Measurements from ENCODE around the gene ACACA. TPM values are rescaled to one million over a fixed set of nuclear protein-coding genes. Genes with fewer than 3 reads are reported as not detected.

The ACACA gene
- total and polyA plus RNA-seq, 9 of the 15 experiments (the other 6 are each of a cell fraction or from before 2014, with no cell fraction given): 35.9 to 135 (median 88.4) TPM

DNA sequence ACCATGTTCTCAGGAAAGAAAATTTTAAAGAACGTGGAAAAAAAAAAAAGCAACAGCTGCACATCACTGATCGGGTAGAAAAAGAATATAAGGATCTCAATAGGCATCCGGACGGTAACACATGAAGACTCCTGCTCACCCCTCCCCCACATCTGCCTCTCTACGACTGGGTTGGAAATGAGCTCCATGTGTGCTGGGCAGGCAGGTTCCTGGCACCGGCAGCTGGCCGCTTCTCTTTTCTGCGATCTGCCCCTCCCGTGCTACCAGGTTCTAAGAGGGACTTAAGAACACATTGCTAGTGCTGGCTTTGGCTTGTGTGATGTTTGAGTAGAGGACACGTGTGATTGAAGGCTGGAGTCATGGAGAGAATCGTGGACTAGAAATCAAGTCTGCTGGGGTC is 342.4 kb downstream of the ACACA start:
- 2% methylated on average over 10 of the region's 11 CpGs for WGBS (ENCODE audit: insufficient coverage, low coverage, missing lambda C conversion rate)
- Histone ChIP-seq H4K20me1 (replicated peaks; ENCODE audit: control insufficient read depth, insufficient read depth, low read length) (peaks cover 14% of the 10 kb centered on the region; the same call in 1 of the 2 replicates), H3K79me2 (ENCODE audit: control insufficient read depth, insufficient read depth, low read length) (no peaks in the 10 kb centered on the region), H3K9ac (ENCODE audit: insufficient read depth in 1 of 2, low read depth in 2 of 2, low read length in 2 of 2) (no peak overlapping the region), H3K36me3 (ENCODE audit: control insufficient read depth, insufficient read depth, low read length) (no peaks in the 10 kb centered on the region), H3K27ac (ENCODE audit: extremely low read depth, low read depth, low read length) (no peak overlapping the region), H2AFZ (ENCODE audit: low read depth, low read length) (no peak overlapping the region), H3K4me1 (replicated peaks in 1 of 2; ENCODE audit: control insufficient read depth in 2 of 2, insufficient read depth in 2 of 2, low read length in 2 of 2) (peaks cover 0 to 12% of the 10 kb centered on the region in 2 experiments; a peak in 2 of 5 replicates), H3K9me3 (replicated peaks; ENCODE audit: control insufficient read depth, insufficient read depth, low read depth, low read length) (peaks cover 1% of the 10 kb centered on the region; the same call in 1 of the 2 replicates), H3K4me3 (no peak overlapping the region), H3K4me2 (ENCODE audit: insufficient read depth, low read length) (no peak overlapping the region), H3K9me1 (ENCODE audit: control insufficient read depth, insufficient read depth, low read length) (no peaks in the 10 kb centered on the region), H3K27me3 (ENCODE audit: control insufficient read depth in 2 of 2, insufficient read depth in 2 of 2, low read length in 2 of 2) (peaks cover 46 to 72% of the 10 kb centered on the region in 2 experiments)
- TF ChIP-seq MAFG (tag; conservative IDR thresholded peaks at IDR 0.05): no peak
- TF ChIP-seq, protein P1, sequence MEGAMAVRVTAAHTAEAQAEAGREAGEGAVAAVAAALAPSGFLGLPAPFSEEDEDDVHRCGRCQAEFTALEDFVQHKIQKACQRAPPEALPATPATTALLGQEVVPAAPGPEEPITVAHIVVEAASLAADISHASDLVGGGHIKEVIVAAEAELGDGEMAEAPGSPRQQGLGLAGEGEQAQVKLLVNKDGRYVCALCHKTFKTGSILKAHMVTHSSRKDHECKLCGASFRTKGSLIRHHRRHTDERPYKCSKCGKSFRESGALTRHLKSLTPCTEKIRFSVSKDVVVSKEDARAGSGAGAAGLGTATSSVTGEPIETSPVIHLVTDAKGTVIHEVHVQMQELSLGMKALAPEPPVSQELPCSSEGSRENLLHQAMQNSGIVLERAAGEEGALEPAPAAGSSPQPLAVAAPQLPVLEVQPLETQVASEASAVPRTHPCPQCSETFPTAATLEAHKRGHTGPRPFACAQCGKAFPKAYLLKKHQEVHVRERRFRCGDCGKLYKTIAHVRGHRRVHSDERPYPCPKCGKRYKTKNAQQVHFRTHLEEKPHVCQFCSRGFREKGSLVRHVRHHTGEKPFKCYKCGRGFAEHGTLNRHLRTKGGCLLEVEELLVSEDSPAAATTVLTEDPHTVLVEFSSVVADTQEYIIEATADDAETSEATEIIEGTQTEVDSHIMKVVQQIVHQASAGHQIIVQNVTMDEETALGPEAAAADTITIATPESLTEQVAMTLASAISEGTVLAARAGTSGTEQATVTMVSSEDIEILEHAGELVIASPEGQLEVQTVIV (CRISPR knock-in tag; IDR thresholded peaks at IDR 0.05; ENCODE audit: borderline replicate concordance): no peak
- TF ChIP-seq CREBBP (IDR thresholded peaks at IDR 0.05; ENCODE audit: low read depth, low read length): no peak
- TF ChIP-seq RHOXF2B (CRISPR knock-in tag; conservative IDR thresholded peaks at IDR 0.05): no peak
- no peak for TF ChIP-seq TRIM28 (IDR thresholded peaks at IDR 0.05)
- TF ChIP-seq, protein P2, sequence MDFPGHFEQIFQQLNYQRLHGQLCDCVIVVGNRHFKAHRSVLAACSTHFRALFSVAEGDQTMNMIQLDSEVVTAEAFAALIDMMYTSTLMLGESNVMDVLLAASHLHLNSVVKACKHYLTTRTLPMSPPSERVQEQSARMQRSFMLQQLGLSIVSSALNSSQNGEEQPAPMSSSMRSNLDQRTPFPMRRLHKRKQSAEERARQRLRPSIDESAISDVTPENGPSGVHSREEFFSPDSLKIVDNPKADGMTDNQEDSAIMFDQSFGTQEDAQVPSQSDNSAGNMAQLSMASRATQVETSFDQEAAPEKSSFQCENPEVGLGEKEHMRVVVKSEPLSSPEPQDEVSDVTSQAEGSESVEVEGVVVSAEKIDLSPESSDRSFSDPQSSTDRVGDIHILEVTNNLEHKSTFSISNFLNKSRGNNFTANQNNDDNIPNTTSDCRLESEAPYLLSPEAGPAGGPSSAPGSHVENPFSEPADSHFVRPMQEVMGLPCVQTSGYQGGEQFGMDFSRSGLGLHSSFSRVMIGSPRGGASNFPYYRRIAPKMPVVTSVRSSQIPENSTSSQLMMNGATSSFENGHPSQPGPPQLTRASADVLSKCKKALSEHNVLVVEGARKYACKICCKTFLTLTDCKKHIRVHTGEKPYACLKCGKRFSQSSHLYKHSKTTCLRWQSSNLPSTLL (IDR thresholded peaks at IDR 0.05): no peak
- TF ChIP-seq MIER1 (IDR thresholded peaks at IDR 0.05; ENCODE audit: low read depth): no peak
- TF ChIP-seq HSF4 (CRISPR knock-in tag; IDR thresholded peaks at IDR 0.05; ENCODE audit: borderline replicate concordance): no peak
- no peak for TF ChIP-seq ZNF354B (CRISPR knock-in tag; IDR thresholded peaks at IDR 0.05)
- TF ChIP-seq L3MBTL2 (IDR thresholded peaks at IDR 0.05): no peak
- TF ChIP-seq NR1H2 (CRISPR knock-in tag; IDR thresholded peaks at IDR 0.05): no peak
- BruUV-seq (replicated peaks): no TSS peak
- in situ Hi-C loops (cut with MboI) (no loop called here), intact Hi-C loops (cut with micrococcal nuclease) (no loop called here)
- FAIRE-seq (no peak), ATAC-seq (no peak), DNase-seq (ENCODE audit: extremely low read depth in 1 of 4, low spot score in 3 of 4) (no peak)
- ChIA-PET CTCF (ENCODE audit: low intra/inter-chr PET ratio) (no interaction called here), POLR2A (no interaction called here)

Data from K562 (cell line).